MM.1S (cell line): ENCODE data around the gene CDCA4.

Experiments
- CTCF ChIP-seq: fragments of 300-600 bp; sonication (generic); IDR thresholded peaks from 2 replicates; pipeline ENCODE4 v1.5.1; 2016; ENCODE audit warnings: antibody characterized with exemption, low read length, mixed read lengths
- EZH2phosphoT487 ChIP-seq: fragments of 300-600 bp; sonication (generic); IDR thresholded peaks from 2 replicates; pipeline ENCODE4 v1.6.1; 2018; ENCODE audit warnings: antibody characterized with exemption, low read length

- TF ChIP-seq CTCF, result no peak
- no peak for TF ChIP-seq EZH2phosphoT487
Measured at GRCh38 chr14:105053996-105054395, 33.1 kb upstream of the CDCA4 start.
